ENCODE results near the gene ACLY. TPM values are rescaled to one million over a fixed set of nuclear protein-coding genes. Genes with fewer than 3 reads are reported as not detected.
A peak's percentile ranks its signal among the peaks of the same experiment; 100 is the strongest.

The ACLY gene
- total and polyA plus RNA-seq, 2 of the 13 experiments (the other 11 are each of a cell fraction or from before 2014, with no cell fraction given): 111 to 218 TPM

DNA sequence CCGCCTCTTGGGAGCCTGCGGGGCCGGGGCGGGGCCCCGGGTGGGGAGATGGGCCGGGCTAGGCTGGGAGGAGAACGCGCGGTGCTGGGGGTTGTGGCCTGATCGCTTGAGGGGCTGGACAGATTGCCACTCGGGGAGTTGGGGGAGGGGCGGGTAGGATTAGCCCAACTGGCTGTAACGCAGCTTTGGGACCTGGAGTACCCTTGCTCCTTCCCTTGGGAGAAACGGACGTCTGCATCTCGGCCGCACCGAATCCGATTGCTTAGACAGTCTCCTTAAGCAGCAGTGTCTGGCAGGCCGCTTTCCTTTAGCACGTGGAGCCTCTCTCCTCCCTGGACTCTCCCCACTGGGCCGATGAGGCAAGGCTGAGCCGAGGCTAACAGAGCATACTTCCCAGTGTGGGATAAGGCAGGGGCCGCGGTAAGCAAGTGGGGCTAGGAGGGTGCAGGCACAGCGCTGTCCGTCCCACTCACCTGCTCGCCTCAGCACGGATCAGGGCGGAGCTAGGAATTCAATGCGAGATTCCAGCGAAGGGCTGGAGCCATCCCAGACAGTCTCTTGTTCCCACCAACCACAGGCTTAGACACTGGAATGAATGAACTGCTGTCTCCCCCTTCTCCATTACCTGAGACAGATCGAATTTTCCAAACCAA is 540 bp upstream of the ACLY start (continued):
- TF ChIP-seq ZNF670 (CRISPR knock-in tag; IDR thresholded peaks at IDR 0.05; ENCODE audit: borderline replicate concordance) (peak; percentile 23; the same call in 1 of the 2 replicates), HNRNPLL (IDR thresholded peaks at IDR 0.05; ENCODE audit: low read depth, low read length, poor library complexity, severe bottlenecking) (no peak), UBTF (CRISPR knock-in tag; IDR thresholded peaks at IDR 0.05) (no peak; the same call in 1 of the 2 replicates), ZNF703 (CRISPR knock-in tag; IDR thresholded peaks at IDR 0.05; ENCODE audit: borderline replicate concordance) (no peak), ZSCAN22 (CRISPR knock-in tag; IDR thresholded peaks at IDR 0.05) (no peak), PPARG (CRISPR knock-in tag; conservative IDR thresholded peaks at IDR 0.05) (no peak), FIP1L1 (IDR thresholded peaks at IDR 0.05; ENCODE audit: borderline replicate concordance, insufficient read depth, low read depth, low read length) (no peak), FOXK2 (IDR thresholded peaks at IDR 0.05) (no peak), SP5 (CRISPR knock-in tag; IDR thresholded peaks at IDR 0.05; ENCODE audit: borderline replicate concordance, low read depth) (no peak), ZFP62 (CRISPR knock-in tag; IDR thresholded peaks at IDR 0.05) (no peak), ZNF879 (CRISPR knock-in tag; IDR thresholded peaks at IDR 0.05) (no peak), CREBL2 (CRISPR knock-in tag; IDR thresholded peaks at IDR 0.05; ENCODE audit: borderline replicate concordance) (no peak; the same call in 1 of the 2 replicates), TCF7 (IDR thresholded peaks at IDR 0.05; ENCODE audit: low read depth) (no peak), POLR2A (IDR thresholded peaks at IDR 0.05; ENCODE audit: insufficient read depth in 1 of 2, low read depth in 2 of 2, low read length in 2 of 2) (peak; percentile 38 to 66; a peak in 2 of 4 replicates), NFYC (CRISPR knock-in tag; IDR thresholded peaks at IDR 0.05) (no peak), ZNF644 (CRISPR knock-in tag; IDR thresholded peaks at IDR 0.05; ENCODE audit: low read depth) (0 out of 2 replicates have a peak, but pooled peaks have one; percentile 8), ZNF550 (CRISPR knock-in tag; IDR thresholded peaks at IDR 0.05; ENCODE audit: borderline replicate concordance) (0 out of 2 replicates have a peak, but pooled peaks have one; percentile 26), STAT5B (CRISPR knock-in tag; IDR thresholded peaks at IDR 0.05) (no peak; the same call in 1 of the 2 replicates), ZNF343 (CRISPR knock-in tag; IDR thresholded peaks at IDR 0.05) (no peak), ZNF451 (CRISPR knock-in tag; IDR thresholded peaks at IDR 0.05) (no peak; the same call in 1 of the 2 replicates)
- TF ChIP-seq, protein P1, sequence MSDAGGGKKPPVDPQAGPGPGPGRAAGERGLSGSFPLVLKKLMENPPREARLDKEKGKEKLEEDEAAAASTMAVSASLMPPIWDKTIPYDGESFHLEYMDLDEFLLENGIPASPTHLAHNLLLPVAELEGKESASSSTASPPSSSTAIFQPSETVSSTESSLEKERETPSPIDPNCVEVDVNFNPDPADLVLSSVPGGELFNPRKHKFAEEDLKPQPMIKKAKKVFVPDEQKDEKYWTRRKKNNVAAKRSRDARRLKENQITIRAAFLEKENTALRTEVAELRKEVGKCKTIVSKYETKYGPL (CRISPR knock-in tag; IDR thresholded peaks at IDR 0.05): 0 out of 2 replicates have a peak, but pooled peaks have one; percentile 12
- TF ChIP-seq, protein P2, sequence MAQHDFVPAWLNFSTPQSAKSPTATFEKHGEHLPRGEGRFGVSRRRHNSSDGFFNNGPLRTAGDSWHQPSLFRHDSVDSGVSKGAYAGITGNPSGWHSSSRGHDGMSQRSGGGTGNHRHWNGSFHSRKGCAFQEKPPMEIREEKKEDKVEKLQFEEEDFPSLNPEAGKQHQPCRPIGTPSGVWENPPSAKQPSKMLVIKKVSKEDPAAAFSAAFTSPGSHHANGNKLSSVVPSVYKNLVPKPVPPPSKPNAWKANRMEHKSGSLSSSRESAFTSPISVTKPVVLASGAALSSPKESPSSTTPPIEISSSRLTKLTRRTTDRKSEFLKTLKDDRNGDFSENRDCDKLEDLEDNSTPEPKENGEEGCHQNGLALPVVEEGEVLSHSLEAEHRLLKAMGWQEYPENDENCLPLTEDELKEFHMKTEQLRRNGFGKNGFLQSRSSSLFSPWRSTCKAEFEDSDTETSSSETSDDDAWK (CRISPR knock-in tag; IDR thresholded peaks at IDR 0.05): no peak
- TF ChIP-seq, protein P3, sequence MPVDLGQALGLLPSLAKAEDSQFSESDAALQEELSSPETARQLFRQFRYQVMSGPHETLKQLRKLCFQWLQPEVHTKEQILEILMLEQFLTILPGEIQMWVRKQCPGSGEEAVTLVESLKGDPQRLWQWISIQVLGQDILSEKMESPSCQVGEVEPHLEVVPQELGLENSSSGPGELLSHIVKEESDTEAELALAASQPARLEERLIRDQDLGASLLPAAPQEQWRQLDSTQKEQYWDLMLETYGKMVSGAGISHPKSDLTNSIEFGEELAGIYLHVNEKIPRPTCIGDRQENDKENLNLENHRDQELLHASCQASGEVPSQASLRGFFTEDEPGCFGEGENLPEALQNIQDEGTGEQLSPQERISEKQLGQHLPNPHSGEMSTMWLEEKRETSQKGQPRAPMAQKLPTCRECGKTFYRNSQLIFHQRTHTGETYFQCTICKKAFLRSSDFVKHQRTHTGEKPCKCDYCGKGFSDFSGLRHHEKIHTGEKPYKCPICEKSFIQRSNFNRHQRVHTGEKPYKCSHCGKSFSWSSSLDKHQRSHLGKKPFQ (CRISPR knock-in tag; IDR thresholded peaks at IDR 0.05; ENCODE audit: insufficient replicate concordance): peak; percentile 88

Data from HepG2 (cell line).